Stimulated activated CD4-positive, alpha-beta T cell treated with anti-CD3 and anti-CD28 coated beads, Interleukin-15, amount 100 ng/mL, for 48 hours (primary cell): ENCODE results near the gene DQX1.
"Not testable (repeated sequence)": the region's sequence is repeated elsewhere in the genome, so short reads cannot be mapped to it uniquely, and the experiment has no call there.

ENCODE experiments used
- DNase-seq, 2 donors: peaks; one replicate each; pipeline ENCODE4 v3.0.0-alpha.2; 2020; ENCODE audit warnings: low read depth in 2 of 2

Gene DQX1

GRCh38 chr2:74525717-74526648 lies at the start of gene DQX1:
Gene DQX1 (minus strand): TSS chr2:74526231. CDS start chr2:74525729, 502 bp downstream.
- no peak for DNase-seq

GRCh38 chr2:74575320-74575719 lies 49.3 kb upstream of the DQX1 start:
- DNase-seq = no peak

GRCh38 chr2:74573747-74574562 lies 47.9 kb upstream of the DQX1 start:
- no peak for DNase-seq

GRCh38 chr2:74572178-74572925 lies 46.3 kb upstream of the DQX1 start:
- no peak for DNase-seq

GRCh38 chr2:74571058-74571457 lies 45.0 kb upstream of the DQX1 start:
- DNase-seq = no peak

- DNase-seq = no peak
Observed at GRCh38 chr2:74569686-74570085, 43.7 kb upstream of the DQX1 start.

- DNase-seq = no peak
Observed at GRCh38 chr2:74567881-74568280, 41.9 kb upstream of the DQX1 start.

GRCh38 chr2:74566754-74567085 lies 40.7 kb upstream of the DQX1 start:
- DNase-seq = no peak

- DNase-seq = peak in 1 of 2 donors; percentile 27
Observed at GRCh38 chr2:74566076-74566753, 40.2 kb upstream of the DQX1 start.

GRCh38 chr2:74564222-74564621 lies 38.2 kb upstream of the DQX1 start:
- no peak for DNase-seq

GRCh38 chr2:74562126-74562775 lies 36.2 kb upstream of the DQX1 start:
- DNase-seq = no peak

GRCh38 chr2:74561022-74561421 lies 35.0 kb upstream of the DQX1 start:
- not testable (repeated sequence) for DNase-seq

- DNase-seq = no peak
Observed at GRCh38 chr2:74560591-74560990, 34.6 kb upstream of the DQX1 start.

GRCh38 chr2:74559912-74560311 lies 33.9 kb upstream of the DQX1 start:
- DNase-seq = no peak

GRCh38 chr2:74558284-74559230 lies 32.5 kb upstream of the DQX1 start:
- no peak for DNase-seq

- no peak for DNase-seq
Observed at GRCh38 chr2:74556831-74557370, 30.9 kb upstream of the DQX1 start.

- DNase-seq = no peak
Observed at GRCh38 chr2:74556159-74556558, 30.1 kb upstream of the DQX1 start.

GRCh38 chr2:74555610-74556103 lies 29.6 kb upstream of the DQX1 start:
- no peak for DNase-seq

- no peak for DNase-seq
Observed at GRCh38 chr2:74554820-74555531, 28.9 kb upstream of the DQX1 start.
